Right kidney (tissue), 1 donor: ENCODE data around the gene INPP4A.

Source experiments
- DNase-seq: peaks from one replicate; pipeline ENCODE4 v3.0.0-alpha.2; 2016

Gene INPP4A

DNA sequence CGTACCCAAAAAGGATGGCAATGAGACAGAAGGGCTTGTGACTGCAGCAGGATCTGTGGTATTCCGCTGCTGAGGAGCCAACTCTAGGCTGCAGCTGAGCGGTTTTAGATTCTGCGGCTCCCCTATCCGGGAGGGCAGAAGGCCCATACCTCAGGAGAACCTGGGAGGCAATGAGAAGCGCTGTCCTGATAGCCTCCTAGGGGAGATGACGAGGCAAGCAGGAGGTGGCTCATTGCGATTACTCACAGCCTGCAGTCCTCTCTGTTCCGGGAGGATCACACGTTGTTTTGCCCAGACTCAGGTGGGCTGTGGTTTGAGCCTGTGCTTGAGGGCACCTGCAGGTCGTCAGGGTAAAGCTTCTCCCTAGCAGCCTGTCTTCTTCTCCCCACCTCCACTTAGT lies 98.6 kb downstream of the INPP4A start:
- DNase-seq, result no peak

DNA sequence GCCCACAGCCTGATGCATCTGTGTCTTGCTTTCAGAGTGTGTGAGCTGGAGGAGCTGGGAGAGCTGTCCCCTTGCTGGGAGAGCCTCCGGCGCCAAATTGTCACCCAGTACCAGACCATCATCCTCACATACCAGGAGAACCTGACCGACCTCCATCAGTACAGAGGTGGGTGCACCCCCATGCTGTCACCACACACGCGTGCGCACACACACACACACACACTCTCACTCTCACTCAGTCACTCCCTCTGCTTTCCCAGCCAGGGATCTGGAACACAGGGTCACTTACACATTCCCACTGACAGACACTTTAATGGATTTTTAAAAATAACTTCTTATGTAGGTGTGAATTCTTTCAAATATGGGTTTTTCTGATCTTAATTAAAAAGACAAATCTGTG lies 99.2 kb downstream of the INPP4A start:
- DNase-seq, result no peak

DNA sequence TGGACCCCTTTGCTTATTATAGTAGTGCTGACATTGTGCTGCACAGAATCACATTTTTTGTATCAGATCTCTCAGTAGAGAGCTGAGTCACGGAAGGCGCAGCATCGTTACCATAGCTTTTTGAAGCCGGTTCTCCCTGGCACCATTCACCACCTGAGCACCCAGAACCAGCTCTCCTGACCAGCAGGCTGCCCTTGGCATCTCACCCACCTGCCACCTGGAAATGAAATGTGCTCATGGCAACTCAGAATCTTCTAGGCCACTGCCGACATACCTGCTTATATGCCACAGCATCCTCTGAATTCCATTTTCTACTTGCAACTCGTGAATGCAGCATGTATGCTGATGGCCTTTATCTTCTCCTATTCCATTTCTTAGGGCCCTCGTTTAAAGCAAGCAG lies 100.9 kb downstream of the INPP4A start:
- no peak for DNase-seq

DNA sequence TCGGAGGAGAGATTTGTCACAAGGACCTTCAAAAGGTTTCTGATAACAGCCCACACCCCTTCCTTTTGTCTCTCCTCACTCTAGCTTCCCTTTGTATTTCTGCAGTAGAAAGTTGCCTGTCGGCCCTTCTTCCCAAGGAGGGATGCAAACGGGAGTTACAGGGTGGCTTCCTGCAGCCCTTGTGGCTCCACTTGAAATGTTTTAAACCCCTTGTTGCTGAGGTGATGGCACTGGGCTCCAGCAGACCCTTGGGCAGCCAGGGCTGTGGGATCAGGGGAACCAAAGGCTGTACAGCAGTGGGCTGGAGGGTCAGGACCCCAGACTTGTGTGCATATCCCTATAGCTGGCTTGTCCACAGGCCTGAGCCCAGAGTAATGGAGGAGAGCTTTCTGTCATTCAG lies 101.5 kb downstream of the INPP4A start:
- no peak for DNase-seq

DNA sequence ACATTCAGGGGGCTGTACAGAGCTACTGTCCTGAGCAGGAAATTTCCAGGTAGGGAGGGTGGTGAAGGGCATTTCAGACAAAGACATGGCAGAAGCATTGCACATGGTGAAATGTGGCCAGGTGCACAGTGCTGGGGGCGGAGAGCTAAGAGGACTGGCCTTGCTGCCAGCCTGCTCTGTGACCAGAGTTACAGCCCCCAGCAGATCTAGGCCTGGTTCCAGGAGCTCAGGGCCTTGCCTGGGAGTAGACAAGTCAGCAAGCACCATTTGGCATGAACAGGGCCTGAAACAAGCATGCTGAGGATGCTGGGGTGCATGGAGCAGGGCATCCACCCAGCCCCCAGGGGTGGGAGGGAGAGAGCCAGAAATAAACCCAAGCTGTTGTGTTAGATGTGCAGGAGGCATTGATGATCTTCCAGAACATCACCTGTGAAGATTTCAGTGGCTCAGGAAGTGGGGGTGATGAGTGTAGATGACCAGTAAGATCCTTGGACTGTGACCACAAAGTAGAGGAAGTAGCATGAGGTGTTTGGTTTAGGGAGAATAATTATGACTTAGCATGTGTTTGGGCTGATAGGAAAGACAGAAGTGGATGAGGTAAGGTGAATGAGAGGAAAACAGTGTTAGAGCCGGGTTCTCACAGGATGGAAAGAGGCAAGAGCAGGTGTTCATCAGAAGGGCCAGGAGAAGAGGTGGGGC lies 102.6 kb downstream of the INPP4A start:
- no peak for DNase-seq

DNA sequence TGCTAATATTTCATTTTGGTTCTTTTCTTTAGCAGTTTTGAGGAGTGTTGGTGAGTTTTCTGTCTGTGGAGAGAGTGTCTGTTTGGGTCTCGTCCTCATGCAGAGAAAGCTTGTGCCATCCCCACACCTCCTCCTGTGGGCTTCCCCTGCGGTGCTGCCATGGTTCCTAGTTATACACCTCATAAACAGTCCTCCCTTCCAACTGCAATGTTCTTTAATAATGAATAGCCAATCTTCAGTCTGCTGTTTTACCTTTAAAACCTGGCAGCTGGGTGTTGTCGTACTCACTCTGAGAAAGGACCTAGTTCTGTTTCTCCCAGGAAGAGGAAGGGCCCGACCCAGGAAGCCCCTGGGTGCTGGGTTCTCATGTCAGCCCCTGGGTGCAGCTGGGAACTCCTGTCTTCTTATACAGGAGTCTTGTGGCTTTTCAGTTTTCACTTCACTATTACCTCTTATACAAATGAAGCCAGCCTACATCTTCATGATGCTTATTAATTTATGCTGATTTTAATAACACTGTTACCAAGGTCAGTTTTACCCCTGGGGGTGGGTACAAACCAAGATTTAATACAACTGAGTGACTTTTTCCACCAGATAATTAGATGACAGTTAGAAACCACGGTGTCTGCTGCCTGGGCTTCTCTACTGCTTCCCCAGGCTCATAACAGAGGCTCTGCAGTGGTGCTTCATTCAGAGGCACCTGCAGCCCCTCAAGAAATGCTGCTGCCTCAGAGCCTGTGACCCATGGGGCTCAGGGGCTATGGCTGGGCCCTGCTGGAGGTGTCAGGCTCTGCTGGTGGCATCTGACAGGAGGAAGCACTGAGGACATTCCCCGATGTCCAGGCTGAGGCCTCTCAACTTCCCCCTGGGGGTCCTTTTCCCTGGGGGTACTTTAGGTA lies 104.5 kb downstream of the INPP4A start:
- no peak for DNase-seq

DNA sequence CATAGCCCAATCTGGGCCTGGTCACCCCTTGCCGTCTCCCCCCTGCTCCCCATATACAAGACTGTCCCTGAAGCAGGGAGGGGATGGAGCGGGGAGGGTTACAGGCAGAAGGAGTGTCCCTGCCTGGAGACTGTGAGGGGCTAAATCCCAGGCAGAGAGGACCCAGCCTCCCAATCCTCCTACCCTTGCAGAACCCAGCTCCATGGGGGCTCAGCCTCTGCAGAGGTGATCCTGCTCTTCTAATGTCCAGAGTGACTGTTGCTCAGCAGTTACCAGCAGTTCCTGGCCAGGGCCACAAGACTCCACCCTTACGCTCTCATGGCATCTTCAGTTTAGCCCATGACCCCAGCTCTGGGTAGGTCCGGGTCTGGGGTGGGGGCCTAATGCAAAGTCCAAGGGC lies 105.5 kb downstream of the INPP4A start:
- DNase-seq, result no peak

DNA sequence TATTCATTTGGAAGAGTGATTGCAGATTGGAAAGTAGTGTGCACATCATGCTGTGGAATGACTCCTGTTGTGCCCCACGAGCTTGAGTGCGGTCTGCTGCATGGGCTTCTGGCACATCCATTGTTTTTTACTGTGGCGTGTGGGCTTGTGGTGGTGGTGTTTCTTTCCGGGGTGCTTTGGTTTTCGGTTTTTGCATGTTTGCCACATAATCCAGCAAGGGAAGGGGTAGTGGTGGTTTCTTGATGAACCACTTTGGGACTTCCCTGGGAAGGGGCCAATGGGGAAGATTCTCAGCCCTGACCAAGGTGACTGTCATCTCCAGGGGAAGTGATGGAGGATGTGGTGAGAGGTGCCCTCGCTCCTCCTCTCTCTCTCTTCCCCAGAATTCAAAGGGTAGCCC lies 106.7 kb downstream of the INPP4A start:
- DNase-seq, result no peak

DNA sequence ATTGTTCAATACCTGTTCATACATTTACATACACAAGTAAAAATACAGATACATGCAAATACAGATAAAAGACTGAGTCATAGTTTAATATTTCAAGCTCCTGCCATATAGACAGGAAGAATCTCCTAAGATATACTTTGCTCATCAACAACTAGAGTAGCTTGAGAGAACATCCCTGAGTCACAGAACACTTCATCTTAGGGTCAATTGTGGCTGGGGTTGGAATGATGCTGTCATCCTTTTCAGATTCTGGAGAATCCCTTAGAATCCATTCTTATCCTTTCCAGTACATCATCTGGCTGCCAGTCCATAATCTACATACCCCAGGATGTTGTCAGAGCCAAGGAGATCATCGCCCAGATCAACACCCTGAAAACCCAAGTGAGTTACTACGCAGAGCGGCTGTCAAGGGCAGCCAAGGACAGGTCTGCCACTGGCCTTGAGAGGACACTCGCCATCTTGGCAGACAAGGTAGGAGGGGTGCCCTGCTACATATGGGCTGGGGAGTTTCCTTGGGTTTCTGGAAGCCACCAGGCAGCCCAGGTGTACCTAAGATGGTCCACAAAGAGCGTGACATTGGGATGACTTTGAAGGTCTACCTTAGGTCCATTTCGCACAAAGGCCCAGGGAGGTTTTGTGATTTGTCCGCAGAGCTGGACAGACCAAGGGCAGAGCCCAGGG lies 108.0 kb downstream of the INPP4A start:
- DNase-seq, result no peak

DNA sequence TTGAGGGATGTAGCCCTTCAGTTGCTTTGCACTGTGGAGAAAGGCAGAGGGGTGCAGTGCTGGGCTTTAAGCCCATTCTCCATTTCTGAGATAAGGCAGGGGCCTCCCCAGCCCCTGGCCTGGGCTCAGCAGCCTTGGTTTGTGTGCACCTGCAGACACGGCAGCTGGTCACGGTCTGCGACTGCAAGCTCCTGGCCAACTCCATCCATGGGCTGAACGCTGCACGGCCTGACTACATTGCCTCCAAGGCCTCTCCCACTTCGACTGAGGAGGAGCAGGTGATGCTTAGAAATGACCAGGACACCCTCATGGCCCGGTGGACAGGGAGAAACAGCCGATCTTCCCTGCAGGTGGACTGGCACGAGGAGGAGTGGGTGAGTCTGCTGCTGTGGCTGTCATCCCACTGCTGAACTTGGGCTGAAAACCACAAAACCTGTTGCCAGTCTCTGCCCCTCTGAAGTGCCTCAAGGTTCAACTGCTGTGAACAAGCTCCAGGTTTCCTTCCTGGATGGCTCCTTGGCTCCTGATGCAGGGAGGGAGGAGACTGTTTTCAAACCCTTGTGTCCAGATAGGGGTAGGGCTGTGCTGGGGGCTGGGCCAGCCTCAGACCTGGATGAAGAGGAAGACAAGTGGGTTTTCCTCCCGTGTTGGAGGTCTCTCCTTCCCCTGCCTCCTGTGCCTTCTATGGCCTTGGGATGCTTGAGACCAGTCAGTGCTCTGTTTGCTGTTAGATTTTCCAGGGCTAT lies 109.6 kb downstream of the INPP4A start:
- DNase-seq, result no peak

DNA sequence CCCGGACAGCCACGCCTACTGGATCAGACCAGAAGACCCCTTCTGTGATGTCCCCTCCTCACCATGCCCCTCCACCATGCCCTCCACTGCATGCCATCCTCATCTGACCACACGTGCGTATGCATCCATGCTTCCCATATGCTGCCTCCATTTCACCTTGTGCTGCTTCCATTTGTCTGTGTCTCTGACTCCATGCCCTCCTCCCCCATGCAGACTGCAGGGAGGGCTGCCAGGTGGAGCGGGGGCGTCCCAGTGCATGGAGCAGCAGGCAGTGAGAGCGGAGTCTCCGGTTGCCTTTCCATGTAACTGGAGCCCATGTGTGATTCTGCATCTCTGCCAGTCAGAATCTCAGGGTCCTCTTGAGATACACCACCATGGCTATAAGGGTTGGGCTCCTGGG lies 111.0 kb downstream of the INPP4A start:
- DNase-seq, result no peak

DNA sequence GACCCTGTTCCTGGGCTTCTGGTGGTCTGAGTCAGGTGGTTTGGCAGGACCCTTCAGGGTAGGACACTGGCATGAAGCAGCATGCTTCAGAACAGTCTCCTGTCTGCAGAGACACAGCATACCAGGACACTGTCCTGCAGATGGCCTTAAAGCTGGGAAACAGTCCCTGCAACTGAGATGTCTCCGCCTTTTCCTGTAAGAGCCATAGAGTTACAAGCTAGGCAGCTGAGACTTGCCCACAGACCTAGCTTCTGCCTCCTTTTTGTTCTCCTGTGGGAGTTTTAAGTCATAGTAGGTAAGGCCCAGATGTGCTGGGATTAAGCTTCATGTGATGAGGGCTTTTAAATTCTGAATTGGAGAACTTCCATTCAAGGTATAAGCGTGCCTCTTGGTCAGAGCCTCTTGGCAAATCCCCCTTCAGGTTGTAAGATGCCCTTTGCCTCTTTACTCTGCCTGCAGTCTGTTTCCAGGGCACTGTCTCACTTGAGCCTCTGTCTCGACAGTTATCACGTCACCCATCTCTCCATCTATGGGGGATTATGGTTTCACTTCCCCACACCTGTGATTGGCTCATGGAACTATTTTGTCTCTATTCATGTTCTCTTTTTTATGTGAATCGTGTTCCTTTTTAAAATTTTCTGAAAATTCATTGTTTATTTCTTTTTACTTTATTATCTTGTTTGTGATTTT lies 111.8 kb downstream of the INPP4A start:
- no peak for DNase-seq

DNA sequence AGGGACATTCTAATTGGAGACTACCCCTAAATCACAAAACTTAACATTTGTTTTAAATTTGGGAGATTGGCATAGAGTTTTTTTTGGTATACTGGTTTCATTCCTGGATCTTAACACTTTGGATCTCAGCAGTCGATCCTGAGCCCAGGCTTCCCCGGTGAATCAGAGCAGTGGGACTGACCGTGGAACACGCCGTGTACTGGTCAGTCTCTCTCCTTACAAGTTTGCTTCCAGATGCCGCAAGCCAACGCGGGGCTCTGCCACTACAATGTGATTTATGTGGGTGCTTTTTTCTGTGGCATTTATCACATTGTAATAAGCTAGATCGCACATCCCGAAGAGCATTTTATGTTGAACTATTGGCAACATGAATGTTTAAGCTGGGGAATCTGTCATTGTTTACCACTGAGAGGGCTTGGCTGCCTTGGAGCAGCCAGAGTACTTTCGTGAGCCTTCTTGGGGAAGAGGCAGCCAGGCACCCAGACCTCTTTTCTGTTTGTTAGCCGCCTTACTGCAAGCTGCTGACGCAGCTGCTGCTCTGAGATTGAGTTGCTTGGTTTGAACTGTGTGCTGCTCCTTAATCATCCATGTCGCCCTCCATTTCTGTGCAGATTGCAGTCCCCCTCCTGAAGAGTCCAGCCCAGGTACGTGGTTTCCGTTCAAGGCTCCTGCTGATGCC lies 114.3 kb downstream of the INPP4A start:
- no peak for DNase-seq

DNA sequence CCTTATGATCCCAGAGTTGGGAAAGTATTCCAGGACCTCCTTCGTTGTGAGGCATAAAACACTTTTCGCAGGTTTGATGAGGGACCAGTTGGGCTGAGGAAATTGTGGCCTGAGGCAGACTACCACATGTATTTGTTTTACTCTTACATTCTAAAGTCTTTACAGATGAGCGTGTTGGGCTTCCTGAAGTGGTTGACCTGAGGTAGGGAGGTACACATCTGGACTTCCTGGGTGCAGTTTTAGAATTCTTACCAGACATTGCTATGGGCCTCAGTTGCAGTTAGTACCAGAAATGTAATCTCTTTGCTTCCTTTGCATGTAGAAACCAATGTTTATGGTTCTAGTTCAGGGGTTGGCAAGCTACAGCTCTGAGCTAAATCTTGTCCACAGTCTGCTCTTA lies 114.9 kb downstream of the INPP4A start:
- no peak for DNase-seq

DNA sequence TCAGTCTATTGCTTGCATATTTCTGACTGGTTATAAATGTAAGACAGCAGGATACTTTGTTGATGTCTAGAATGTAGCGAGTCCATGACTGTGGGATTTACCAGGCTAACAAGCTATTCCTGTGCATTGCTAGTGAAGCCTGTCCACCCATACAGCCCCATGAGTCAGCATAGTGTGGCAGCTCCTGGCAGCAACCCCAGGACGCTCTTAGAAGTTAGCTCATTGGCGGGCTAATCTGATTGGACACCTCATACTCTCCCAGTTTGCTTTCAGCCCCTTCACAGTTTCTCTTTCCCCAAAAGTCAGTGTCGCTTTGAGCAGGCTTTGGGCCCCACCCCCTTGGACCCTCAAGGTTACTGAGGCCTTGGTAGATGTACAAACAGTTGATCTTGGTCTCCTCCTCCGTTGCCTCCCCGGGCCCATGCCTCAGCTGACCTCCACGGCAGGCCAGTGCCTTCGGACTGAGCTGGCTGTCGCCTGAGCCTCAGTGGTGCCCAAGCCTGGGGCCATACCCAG lies 115.7 kb downstream of the INPP4A start:
- no peak for DNase-seq

DNA sequence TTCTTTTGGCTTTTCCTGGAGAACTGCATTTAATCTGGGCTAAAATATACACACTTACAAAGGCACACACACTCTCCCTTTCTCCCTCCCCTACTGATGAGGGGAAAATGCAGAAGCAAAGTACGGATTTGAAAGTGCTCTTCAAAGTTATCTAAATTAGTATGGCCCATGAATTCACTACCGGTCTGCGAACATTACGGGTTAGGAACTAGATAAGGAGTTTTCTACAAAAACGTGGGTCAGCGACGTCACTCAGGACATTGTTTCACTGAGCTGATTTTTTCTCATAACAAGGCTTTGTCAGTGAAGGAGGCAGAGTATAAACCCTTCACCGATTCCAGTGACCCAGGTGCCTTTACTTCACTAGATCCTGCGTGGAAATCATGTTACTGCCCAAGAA lies 116.4 kb downstream of the INPP4A start:
- DNase-seq, result no peak

DNA sequence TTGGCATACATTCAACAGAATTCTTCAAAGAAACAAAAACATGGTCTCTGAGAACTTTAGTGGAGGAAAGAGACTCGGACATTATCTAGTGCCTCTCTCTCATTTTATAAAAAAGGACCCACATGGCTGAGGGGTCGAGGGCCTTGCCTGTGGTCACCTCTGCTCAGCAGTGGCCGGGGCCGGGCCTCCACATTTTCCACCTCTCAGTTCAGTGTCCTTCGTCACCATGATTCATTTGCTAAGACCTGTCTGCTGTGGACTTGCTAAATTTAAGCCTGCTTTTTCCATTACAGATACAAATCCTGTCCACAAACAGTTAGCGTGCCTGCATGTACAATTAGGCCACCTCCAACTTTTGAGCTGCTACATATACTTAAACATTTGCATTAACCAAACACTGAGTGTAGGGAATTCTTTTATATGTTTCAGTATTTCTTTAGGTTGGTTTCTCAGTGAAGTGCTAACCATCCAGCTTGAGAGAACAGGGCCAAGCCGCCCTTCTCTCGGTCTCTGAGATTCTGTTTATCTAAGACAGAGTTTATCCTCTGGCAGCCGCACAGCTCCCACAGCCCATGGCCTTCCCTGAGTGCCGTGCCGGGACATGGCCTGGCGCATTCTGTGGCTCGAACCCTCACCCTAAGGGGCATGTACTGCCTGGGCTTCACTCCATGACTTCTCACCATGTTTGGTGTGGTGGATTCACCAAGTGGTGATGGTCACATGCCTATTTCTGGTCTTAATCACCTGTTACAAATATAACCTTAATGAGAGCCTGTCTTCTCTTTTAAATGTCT lies 117.4 kb downstream of the INPP4A start:
- no peak for DNase-seq

DNA sequence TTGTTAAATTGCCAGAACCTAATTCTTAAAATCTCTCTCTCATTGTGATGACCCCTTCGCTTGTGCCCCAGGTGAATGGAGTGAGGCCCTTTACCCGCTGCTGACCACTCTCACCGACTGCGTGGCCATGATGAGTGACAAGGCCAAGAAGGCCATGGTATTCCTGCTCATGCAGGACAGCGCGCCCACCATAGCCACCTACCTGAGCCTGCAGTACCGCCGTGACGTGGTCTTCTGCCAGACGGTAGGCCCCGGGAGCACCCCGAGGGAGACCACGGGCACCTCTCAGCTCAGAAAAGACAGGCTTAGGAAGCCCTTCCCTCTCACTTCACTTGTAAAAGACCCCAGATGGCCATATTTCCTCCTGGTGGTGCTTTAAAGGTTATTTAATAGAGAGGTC lies 118.7 kb downstream of the INPP4A start:
- DNase-seq, result no peak

DNA sequence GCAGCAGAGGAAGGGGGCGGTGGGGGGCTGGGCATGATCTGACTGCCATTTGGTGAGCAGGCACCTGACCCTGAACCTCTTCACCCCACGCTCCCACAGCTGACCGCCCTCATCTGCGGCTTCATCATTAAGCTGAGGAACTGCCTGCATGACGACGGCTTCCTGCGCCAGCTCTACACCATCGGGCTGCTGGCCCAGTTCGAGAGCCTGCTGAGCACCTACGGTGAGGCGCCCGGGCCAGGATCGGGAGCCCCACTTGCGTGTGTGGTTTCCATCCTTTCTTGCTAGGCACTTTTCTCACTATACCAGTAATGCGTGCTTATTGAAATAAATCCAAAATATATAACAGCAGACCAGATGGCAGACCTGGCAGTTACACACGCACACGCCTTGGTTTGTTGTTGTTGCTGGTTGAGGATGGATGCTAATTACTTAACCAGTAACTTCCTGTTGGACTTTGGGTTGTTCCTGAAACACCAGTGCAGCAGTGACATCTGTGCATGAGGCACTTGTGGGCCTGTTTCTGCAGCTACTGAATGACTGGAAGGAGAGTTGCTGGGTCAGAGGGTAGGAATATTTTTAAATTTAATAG lies 120.0 kb downstream of the INPP4A start:
- DNase-seq, result no peak
